Gastrocnemius medialis (tissue), 4 donors: ENCODE data around the gene ASB10. TPM values are rescaled to one million over a fixed set of nuclear protein-coding genes. Genes with fewer than 3 reads are reported as not detected.

Experiments used
- ATAC-seq, 2 donors: fragments of 150-250 bp; one replicate each; pipeline ENCODE4 v1.9.1; 2016
- DNase-seq, 2 donors: peaks; one replicate each; pipeline ENCODE4 v3.0.0-alpha.2; 2019
- H3K27ac ChIP-seq, 4 donors: fragments of 200-600 bp; sonication (generic); 1 replicate in 1 of 4; 2 replicates in 3 of 4; pipeline ENCODE4 v1.5.1; 2016 to 2018; ENCODE audit warnings: mild to moderate bottlenecking in 2 of 4, moderate library complexity in 1 of 4
- H3K27me3 ChIP-seq, 3 donors: fragments of 200-600 bp; sonication (generic) in 2 of 3; 1 replicate in 1 of 3; 2 replicates in 2 of 3; pipeline versions ENCODE4 v1.5.1 to v1.6.0; 2016 to 2019; ENCODE audit warnings: mild to moderate bottlenecking in 1 of 3, moderate library complexity in 1 of 3
- H3K36me3 ChIP-seq, 2 donors: fragments of 200-600 bp; sonication (generic) in 1 of 2; one replicate each; pipeline ENCODE4 v1.5.1; 2017 to 2018
- H3K4me1 ChIP-seq, 2 donors: fragments of 200-600 bp; sonication (generic) in 1 of 2; one replicate each; pipeline ENCODE4 v1.5.1; 2016 to 2017; ENCODE audit warnings: mild to moderate bottlenecking in 2 of 2
- H3K4me3 ChIP-seq, 4 donors: fragments of 200-600 bp; sonication (generic) in 3 of 4; 1 replicate in 1 of 4; 2 replicates in 3 of 4; pipeline ENCODE4 v1.5.1; 2016 to 2019; ENCODE audit warnings: mild to moderate bottlenecking in 2 of 4
- H3K9me3 ChIP-seq, 3 donors: fragments of 200-600 bp; sonication (generic) in 2 of 3; 1 replicate in 1 of 3; 2 replicates in 2 of 3; pipeline ENCODE4 v1.5.1; 2016 to 2019
- POLR2A ChIP-seq, 2 donors: fragments of 450-650 bp; IDR thresholded peaks; one replicate each; pipeline ENCODE4 v1.6.1; 2017; ENCODE audit warnings: antibody characterized with exemption in 2 of 2, mild to moderate bottlenecking in 2 of 2, moderate library complexity in 2 of 2
- in situ Hi-C, 4 donors: fragments of 200-750 bp; cut with MboI; loops; one replicate each; pipeline versions ENCODE4 v1.15.0 to v1.8.0; 2017; ENCODE audit warnings: low sequenced_read_pairs in 4 of 4
- intact Hi-C: fragments of 100-400 bp; cut with DNase I; formaldehyde crosslinking; loops from one replicate; pipeline ENCODE4 v1.15.1; 2023; ENCODE audit warnings: low total_unique reads
- total RNA-seq, 4 donors: library from RNA; depleted of rRNA; stranded (reverse); fragments of >200 nt; gene quantifications; one replicate each; pipeline versions ENCODE4 v1.1.0 to v1.2.3, GENCODE V29; 2016
- TF ChIP-seq, protein P1 (sequence below), 5 experiments: fragments of 450-650 bp in 3 of 5; fragments of 200-600 bp in 2 of 5; sonication (generic) in 2 of 5; IDR thresholded peaks in 4 of 5; conservative IDR thresholded peaks in 1 of 5; 1 replicate in 4 of 5; 2 replicates in 1 of 5; pipeline ENCODE4 v1.5.1; 2016 to 2019; ENCODE audit warnings: antibody characterized with exemption in 5 of 5, mild to moderate bottlenecking in 3 of 5, moderate library complexity in 3 of 5

ASB10 gene
- total RNA-seq, 4 donors from 2014 or later, result 17.1 to 24.8 (median 21.6) TPM

DNA sequence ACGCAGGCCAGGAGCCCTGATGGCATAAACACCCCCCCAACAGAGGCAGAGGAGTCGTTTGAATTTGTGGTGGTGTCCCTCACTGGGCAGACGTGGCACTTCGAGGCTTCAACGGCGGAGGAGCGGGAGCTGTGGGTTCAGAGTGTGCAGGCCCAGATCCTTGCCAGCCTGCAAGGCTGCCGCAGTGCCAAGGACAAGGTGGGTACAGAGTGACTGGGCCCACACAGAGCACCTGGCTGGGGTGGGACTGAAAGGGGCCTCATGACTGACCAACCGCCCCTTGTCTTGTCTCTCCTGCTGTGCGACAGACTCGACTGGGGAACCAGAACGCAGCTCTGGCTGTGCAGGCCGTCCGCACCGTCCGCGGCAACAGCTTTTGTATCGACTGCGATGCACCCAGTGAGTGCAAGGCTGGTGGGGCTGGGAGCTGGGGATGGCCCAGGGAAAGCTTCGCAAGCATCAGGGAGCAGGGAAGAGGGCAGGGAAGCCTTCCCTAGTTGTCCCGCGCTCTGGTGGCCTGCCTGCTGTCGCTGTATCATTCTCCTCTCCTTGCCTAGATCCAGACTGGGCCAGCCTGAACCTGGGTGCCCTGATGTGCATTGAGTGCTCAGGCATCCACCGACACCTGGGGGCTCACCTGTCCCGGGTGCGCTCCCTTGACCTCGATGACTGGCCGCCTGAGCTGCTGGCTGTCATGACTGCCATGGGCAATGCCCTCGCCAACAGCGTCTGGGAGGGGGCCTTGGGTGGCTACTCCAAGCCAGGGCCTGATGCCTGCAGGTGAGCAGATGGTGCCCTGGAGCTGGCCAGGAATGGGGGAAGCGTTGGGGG, 45.0 kb downstream of the ASB10 start:
- Histone ChIP-seq H3K27ac (no peak overlapping the region), H3K9me3 (no peaks in the 10 kb centered on the region), H3K4me1 (no peaks in the 10 kb centered on the region), H3K4me3 (no peak overlapping the region), H3K27me3 (no peaks in the 10 kb centered on the region), H3K36me3 (no peaks in the 10 kb centered on the region)
- ATAC-seq (no peak), DNase-seq (no peak)
- intact Hi-C loops (no loop called here), in situ Hi-C loops (no loop called here)
- TF ChIP-seq POLR2A (IDR thresholded peaks at IDR 0.05), result no peak
- TF ChIP-seq, protein P1, sequence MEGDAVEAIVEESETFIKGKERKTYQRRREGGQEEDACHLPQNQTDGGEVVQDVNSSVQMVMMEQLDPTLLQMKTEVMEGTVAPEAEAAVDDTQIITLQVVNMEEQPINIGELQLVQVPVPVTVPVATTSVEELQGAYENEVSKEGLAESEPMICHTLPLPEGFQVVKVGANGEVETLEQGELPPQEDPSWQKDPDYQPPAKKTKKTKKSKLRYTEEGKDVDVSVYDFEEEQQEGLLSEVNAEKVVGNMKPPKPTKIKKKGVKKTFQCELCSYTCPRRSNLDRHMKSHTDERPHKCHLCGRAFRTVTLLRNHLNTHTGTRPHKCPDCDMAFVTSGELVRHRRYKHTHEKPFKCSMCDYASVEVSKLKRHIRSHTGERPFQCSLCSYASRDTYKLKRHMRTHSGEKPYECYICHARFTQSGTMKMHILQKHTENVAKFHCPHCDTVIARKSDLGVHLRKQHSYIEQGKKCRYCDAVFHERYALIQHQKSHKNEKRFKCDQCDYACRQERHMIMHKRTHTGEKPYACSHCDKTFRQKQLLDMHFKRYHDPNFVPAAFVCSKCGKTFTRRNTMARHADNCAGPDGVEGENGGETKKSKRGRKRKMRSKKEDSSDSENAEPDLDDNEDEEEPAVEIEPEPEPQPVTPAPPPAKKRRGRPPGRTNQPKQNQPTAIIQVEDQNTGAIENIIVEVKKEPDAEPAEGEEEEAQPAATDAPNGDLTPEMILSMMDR (IDR thresholded peaks at IDR 0.05 in 4 of 5, conservative IDR thresholded peaks at IDR 0.05 in 1 of 5), result no peak

DNA sequence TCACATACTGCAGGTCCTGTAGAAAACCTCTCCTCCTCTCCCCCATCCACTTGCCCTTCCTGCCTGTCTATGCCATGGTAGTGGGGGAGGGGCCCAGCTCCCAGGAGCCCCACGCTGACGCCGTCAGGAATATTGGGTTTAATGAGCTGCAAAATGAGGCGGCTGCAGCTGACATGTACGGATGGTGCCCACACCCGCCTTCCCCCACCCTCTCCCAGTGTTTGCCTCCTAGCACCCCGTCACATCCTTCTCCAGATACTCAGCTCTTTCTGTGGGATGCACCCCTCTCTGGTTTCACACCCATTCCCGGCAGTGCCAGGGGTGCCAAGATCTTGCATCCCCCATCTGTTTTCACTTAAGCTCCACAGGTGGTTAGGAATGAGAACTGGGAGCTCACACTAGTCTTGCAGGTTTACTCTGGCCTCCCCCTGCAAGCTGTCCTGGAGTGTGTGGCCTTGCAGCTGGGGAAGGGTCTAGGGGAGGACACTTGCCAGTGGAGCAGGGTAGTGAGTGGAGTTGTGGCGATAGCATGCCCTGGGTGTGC, 45.7 kb downstream of the ASB10 start:
- in situ Hi-C loops, result no loop called here
- ATAC-seq (no peak), DNase-seq (no peak)
- Histone ChIP-seq H3K36me3 (peaks cover 0 to 2% of the 10 kb centered on the region in 2 donors), H3K9me3 (no peaks in the 10 kb centered on the region), H3K4me3 (no peak overlapping the region), H3K27ac (no peak overlapping the region), H3K4me1 (no peaks in the 10 kb centered on the region), H3K27me3 (no peaks in the 10 kb centered on the region)
- TF ChIP-seq, protein P1 (IDR thresholded peaks at IDR 0.05 in 4 of 5, conservative IDR thresholded peaks at IDR 0.05 in 1 of 5), result no peak
- no peak for TF ChIP-seq POLR2A (IDR thresholded peaks at IDR 0.05)
- intact Hi-C loops, result no loop called here

- Histone ChIP-seq H3K27me3 (no peaks in the 10 kb centered on the region), H3K4me1 (no peaks in the 10 kb centered on the region)
- in situ Hi-C loops, result no loop called here
These were observed 46.2 kb downstream of the ASB10 start for GRCh38 chr7:151140826-151141225.

DNA sequence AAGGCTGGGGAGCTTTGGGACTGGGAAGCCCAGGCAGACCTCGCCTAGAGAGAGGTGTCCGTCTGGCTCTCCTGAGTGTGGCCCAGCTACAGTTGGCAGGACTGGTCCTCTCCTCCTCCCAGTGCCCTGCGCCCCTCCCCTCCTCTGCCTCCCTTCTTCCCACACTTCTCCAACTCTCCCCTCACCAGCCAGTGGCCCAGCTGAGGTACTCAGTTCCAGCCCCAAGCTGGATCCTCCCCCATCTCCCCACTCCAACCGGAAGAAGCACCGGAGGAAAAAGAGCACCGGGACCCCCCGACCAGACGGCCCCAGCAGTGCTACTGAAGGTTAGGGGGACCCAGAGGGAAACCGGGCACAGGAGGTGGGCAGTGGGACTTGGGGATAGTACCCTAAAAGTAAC, 47.3 kb downstream of the ASB10 start:
- H3K27ac ChIP-seq, result no peak overlapping the region
- H3K36me3 ChIP-seq, result peaks cover 0 to 9% of the 10 kb centered on the region in 2 donors
- intact Hi-C loops (no loop called here), in situ Hi-C loops (no loop called here)
- H3K4me3 ChIP-seq, result no peak overlapping the region
- TF ChIP-seq, protein P1 (IDR thresholded peaks at IDR 0.05 in 4 of 5, conservative IDR thresholded peaks at IDR 0.05 in 1 of 5), result no peak
- TF ChIP-seq POLR2A (IDR thresholded peaks at IDR 0.05), result no peak
- no peak for ATAC-seq
- no peaks in the 10 kb centered on the region for H3K27me3 ChIP-seq
- no peaks in the 10 kb centered on the region for H3K4me1 ChIP-seq
- DNase-seq, result no peak
- H3K9me3 ChIP-seq, result no peaks in the 10 kb centered on the region

More at GRCh38 chr7:151140826-151141225, 46.2 kb downstream of the ASB10 start:
- Histone ChIP-seq H3K36me3 (peaks cover 0 to 7% of the 10 kb centered on the region in 2 donors), H3K27ac (no peak overlapping the region), H3K4me3 (no peak overlapping the region), H3K9me3 (no peaks in the 10 kb centered on the region)
- no peak for TF ChIP-seq POLR2A (IDR thresholded peaks at IDR 0.05)
- TF ChIP-seq, protein P1 (IDR thresholded peaks at IDR 0.05 in 4 of 5, conservative IDR thresholded peaks at IDR 0.05 in 1 of 5), result no peak
- no peak for ATAC-seq
- DNase-seq, result no peak
- intact Hi-C loops, result no loop called here
